ENCODE measurements around the gene UVSSA. TPM values are rescaled to one million over a fixed set of nuclear protein-coding genes. Genes with fewer than 3 reads are reported as not detected.

The UVSSA gene
- total and polyA plus RNA-seq, 12 donors: 2.4 to 11.9 (median 6.6) TPM

GRCh38 chr4:1379351-1379781 lies 32.4 kb downstream of the UVSSA start:
- TF ChIP-seq CTCF (IDR thresholded peaks at IDR 0.05): no peak
- no peak for ATAC-seq
- WGBS, 2 donors: 88 to 89% methylated on average over 26 of the region's 27 CpGs
- DNase-seq: peak in 1 of 2 donors; percentile 5
- H3K4me1 ChIP-seq: no peaks in the 10 kb centered on the region
- H3K9me3 ChIP-seq: no peaks in the 10 kb centered on the region
- H3K4me3 ChIP-seq: no peak overlapping the region
- H3K27me3 ChIP-seq: no peaks in the 10 kb centered on the region
- no peak overlapping the region for H3K27ac ChIP-seq
- peaks cover 0 to 71% (median 11%) of the 10 kb centered on the region in 9 donors for H3K36me3 ChIP-seq
- intact Hi-C loops (cut with DNase I): no loop called here

GRCh38 chr4:1379801-1380331 lies 32.9 kb downstream of the UVSSA start:
- TF ChIP-seq CTCF (IDR thresholded peaks at IDR 0.05): no peak
- ATAC-seq (no peak), DNase-seq (peak in 1 of 2 donors; percentile 8)
- Histone ChIP-seq H3K36me3 (peaks cover 0 to 72% (median 11%) of the 10 kb centered on the region in 9 donors), H3K9me3 (no peaks in the 10 kb centered on the region), H3K4me1 (no peaks in the 10 kb centered on the region), H3K4me3 (no peak overlapping the region), H3K27ac (no peak overlapping the region), H3K27me3 (no peaks in the 10 kb centered on the region)
- 90 to 91% methylated on average over 21 to 24 of the region's 31 CpGs for WGBS, 2 donors
- intact Hi-C loops (cut with DNase I): no loop called here

- no peak for TF ChIP-seq CTCF (IDR thresholded peaks at IDR 0.05)
- Histone ChIP-seq H3K4me3 (no peak overlapping the region), H3K36me3 (peaks cover 0 to 72% (median 7%) of the 10 kb centered on the region in 9 donors), H3K27me3 (no peaks in the 10 kb centered on the region), H3K4me1 (no peaks in the 10 kb centered on the region), H3K9me3 (no peaks in the 10 kb centered on the region), H3K27ac (no peak overlapping the region)
- 90 to 91% methylated on average over 36 of the region's 36 CpGs for WGBS, 2 donors
- ATAC-seq (no peak), DNase-seq (peak in 1 of 2 donors; percentile 10)
- intact Hi-C loops (cut with DNase I): no loop called here
Measured at GRCh38 chr4:1380368-1381151, 33.6 kb downstream of the UVSSA start.

DNA sequence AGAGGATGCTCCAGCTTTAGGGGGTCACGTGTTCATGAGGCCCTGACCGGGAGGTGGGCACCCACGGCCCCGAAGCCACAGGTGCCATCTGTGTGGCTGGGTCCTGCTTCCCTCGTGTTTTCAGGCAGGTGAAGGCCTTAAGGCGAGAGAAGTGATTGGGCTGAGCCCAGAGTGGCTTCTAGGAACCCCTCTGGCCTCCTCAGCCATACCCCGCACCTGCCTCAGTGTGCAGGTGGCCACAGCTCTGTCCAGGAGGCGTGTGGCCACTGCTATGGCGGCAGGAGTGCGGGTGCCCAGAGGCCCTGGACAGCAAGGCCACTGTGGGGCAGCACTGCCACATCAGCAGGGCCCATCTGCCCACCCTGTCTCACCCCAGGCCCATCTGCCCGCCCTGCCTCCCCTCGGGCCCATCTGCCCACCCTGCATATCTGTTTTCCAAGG lies 34.2 kb downstream of the UVSSA start:
- no peak overlapping the region for H3K4me3 ChIP-seq
- intact Hi-C loops (cut with DNase I): no loop called here
- no peak for TF ChIP-seq CTCF (IDR thresholded peaks at IDR 0.05)
- H3K27me3 ChIP-seq: no peaks in the 10 kb centered on the region
- H3K9me3 ChIP-seq: no peaks in the 10 kb centered on the region
- 94 to 96% methylated on average over 12 of the region's 12 CpGs for WGBS, 2 donors
- no peak overlapping the region for H3K27ac ChIP-seq
- ATAC-seq (no peak), DNase-seq (peak in 1 of 2 donors; percentile 7)
- no peaks in the 10 kb centered on the region for H3K4me1 ChIP-seq
- peaks cover 0 to 72% (median under 1%) of the 10 kb centered on the region in 9 donors for H3K36me3 ChIP-seq

Data from heart right ventricle (tissue), 16 donors.